MM.1S (cell line): ENCODE data around the gene MGAM2.
A peak's percentile ranks its signal among the peaks of the same experiment; 100 is the strongest.

Experiments used
- DNase-seq: peaks from one replicate; pipeline ENCODE4 v3.0.0-alpha.2; 2015
- H2AFZ ChIP-seq: fragments of 300-600 bp; sonication (generic); 2 replicates; pipeline ENCODE4 v1.6.0; 2016; ENCODE audit warnings: antibody characterized with exemption, low read length
- H3F3A ChIP-seq: fragments of 300-600 bp; sonication (generic); 2 replicates; pipeline ENCODE4 v1.6.1; 2016; ENCODE audit warnings: mild to moderate bottlenecking, antibody characterized with exemption, low read length, moderate library complexity, mixed read lengths; ENCODE audit not compliant: insufficient read depth
- H3K27ac ChIP-seq: fragments of 300-600 bp; sonication (generic); 2 replicates; pipeline ENCODE4 v1.5.1; 2016; ENCODE audit warnings: mild to moderate bottlenecking, low read length
- H3K27me3 ChIP-seq: fragments of 300-600 bp; sonication (generic); replicated peaks from 2 replicates; pipeline ENCODE4 v1.6.0; 2016; ENCODE audit warnings: low read length; ENCODE audit not compliant: insufficient read depth
- H3K36me3 ChIP-seq: fragments of 300-600 bp; sonication (generic); replicated peaks from 2 replicates; pipeline ENCODE4 v1.6.1; 2016; ENCODE audit warnings: mild to moderate bottlenecking, low read length, mixed read lengths; ENCODE audit not compliant: insufficient read depth
- H3K4me1 ChIP-seq: fragments of 300-600 bp; sonication (generic); 2 replicates; pipeline ENCODE4 v1.6.1; 2016; ENCODE audit warnings: low read length, mixed read lengths
- H3K4me2 ChIP-seq: fragments of 300-600 bp; sonication (generic); 2 replicates; pipeline ENCODE4 v1.6.0; 2016; ENCODE audit warnings: low read depth, low read length
- H3K4me3 ChIP-seq: fragments of 300-600 bp; sonication (generic); 2 replicates; pipeline ENCODE4 v1.5.1; 2016; ENCODE audit warnings: low read length, mixed read lengths
- H3K79me2 ChIP-seq: fragments of 300-600 bp; sonication (generic); 2 replicates; pipeline ENCODE4 v1.6.1; 2016; ENCODE audit warnings: mixed run types, low read length, mixed read lengths
- H3K9ac ChIP-seq: fragments of 300-600 bp; sonication (generic); 2 replicates; pipeline ENCODE4 v1.6.1; 2016; ENCODE audit warnings: low read length, mixed read lengths
- H3K9me2 ChIP-seq: fragments of 300-600 bp; sonication (generic); replicated peaks from 2 replicates; pipeline ENCODE4 v1.6.1; 2016; ENCODE audit warnings: mild to moderate bottlenecking, low read length, mixed read lengths; ENCODE audit not compliant: insufficient read depth
- H3K9me3 ChIP-seq: fragments of 300-600 bp; sonication (generic); replicated peaks from 2 replicates; pipeline ENCODE4 v1.6.1; 2016; ENCODE audit warnings: mild to moderate bottlenecking, low read length, mixed read lengths; ENCODE audit not compliant: insufficient read depth
- H4K20me1 ChIP-seq: fragments of 300-600 bp; sonication (generic); 2 replicates; pipeline ENCODE4 v1.6.1; 2016; ENCODE audit warnings: mild to moderate bottlenecking, low read length, moderate library complexity, mixed read lengths; ENCODE audit not compliant: insufficient read depth
- EZH2 ChIP-seq: fragments of 300-600 bp; sonication (generic); optimal IDR thresholded peaks from 2 replicates; pipeline ENCODE3; 2017; ENCODE audit warnings: low read depth, mild to moderate bottlenecking, antibody characterized with exemption, low read length, mixed read lengths
- EZH2phosphoT487 ChIP-seq: fragments of 300-600 bp; sonication (generic); IDR thresholded peaks from 2 replicates; pipeline ENCODE4 v1.6.1; 2018; ENCODE audit warnings: antibody characterized with exemption, low read length
- TF ChIP-seq, protein P1 (sequence below): fragments of 300-600 bp; sonication (generic); IDR thresholded peaks from 2 replicates; pipeline ENCODE4 v1.5.1; 2016; ENCODE audit warnings: antibody characterized with exemption, low read length, mixed read lengths

Gene MGAM2

DNA sequence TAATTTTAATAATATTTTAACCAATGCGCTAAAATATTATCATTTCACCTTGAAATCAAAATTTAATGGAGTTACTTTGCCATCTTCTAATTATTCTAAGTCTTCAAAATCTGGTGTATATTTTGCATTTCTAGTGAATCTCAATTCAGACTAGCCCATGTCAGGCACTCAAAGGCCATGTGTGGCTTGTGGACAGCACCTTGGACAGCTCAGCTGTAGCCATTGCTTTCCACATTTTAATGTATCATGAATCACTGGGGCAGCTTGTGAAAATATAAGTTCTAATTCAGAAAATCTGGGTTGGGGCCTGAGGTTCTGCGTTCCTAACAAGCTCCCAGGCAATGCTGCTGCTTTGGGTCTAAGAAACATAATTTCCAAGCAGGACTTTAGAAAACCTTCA lies 57.2 kb downstream of the MGAM2 start:
- no peak overlapping the region for H3K27ac ChIP-seq
- no peak overlapping the region for H2AFZ ChIP-seq
- H3K27me3 ChIP-seq = no peaks in the 10 kb centered on the region
- no peaks in the 10 kb centered on the region for H3K79me2 ChIP-seq
- H3K4me1 ChIP-seq = no peaks in the 10 kb centered on the region
- H4K20me1 ChIP-seq = no peaks in the 10 kb centered on the region
- H3K9me3 ChIP-seq = no peaks in the 10 kb centered on the region
- H3K4me3 ChIP-seq = no peak overlapping the region
- no peak for TF ChIP-seq EZH2phosphoT487
- TF ChIP-seq, protein P1, sequence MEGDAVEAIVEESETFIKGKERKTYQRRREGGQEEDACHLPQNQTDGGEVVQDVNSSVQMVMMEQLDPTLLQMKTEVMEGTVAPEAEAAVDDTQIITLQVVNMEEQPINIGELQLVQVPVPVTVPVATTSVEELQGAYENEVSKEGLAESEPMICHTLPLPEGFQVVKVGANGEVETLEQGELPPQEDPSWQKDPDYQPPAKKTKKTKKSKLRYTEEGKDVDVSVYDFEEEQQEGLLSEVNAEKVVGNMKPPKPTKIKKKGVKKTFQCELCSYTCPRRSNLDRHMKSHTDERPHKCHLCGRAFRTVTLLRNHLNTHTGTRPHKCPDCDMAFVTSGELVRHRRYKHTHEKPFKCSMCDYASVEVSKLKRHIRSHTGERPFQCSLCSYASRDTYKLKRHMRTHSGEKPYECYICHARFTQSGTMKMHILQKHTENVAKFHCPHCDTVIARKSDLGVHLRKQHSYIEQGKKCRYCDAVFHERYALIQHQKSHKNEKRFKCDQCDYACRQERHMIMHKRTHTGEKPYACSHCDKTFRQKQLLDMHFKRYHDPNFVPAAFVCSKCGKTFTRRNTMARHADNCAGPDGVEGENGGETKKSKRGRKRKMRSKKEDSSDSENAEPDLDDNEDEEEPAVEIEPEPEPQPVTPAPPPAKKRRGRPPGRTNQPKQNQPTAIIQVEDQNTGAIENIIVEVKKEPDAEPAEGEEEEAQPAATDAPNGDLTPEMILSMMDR = no peak
- no peak for TF ChIP-seq EZH2
- DNase-seq = peak; percentile 37
- H3F3A ChIP-seq = no peaks in the 10 kb centered on the region
- no peak overlapping the region for H3K9ac ChIP-seq
- H3K9me2 ChIP-seq = no peaks in the 10 kb centered on the region
- H3K4me2 ChIP-seq = no peak overlapping the region
- no peaks in the 10 kb centered on the region for H3K36me3 ChIP-seq

DNA sequence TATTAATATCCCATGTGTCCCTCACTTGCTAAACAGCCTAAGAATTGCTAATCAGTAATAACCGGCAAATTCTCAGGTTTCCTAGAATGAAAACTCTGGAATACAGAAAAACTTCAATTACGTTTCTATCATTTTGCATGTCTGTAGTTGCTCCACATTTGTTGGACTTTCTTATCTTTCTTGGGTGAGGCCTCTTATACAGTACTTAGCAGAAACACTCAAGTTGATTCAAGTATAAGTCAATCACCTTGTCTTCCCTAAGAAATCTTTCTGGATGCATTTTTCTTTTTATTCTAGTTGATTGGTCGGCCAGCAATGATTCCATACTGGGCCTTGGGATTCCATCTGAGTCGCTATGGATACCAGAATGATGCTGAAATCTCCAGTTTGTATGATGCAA lies 61.4 kb downstream of the MGAM2 start:
- no peak overlapping the region for H3K4me3 ChIP-seq
- H3K9me3 ChIP-seq = no peaks in the 10 kb centered on the region
- H3K79me2 ChIP-seq = no peaks in the 10 kb centered on the region
- no peak overlapping the region for H3K9ac ChIP-seq
- no peaks in the 10 kb centered on the region for H3K36me3 ChIP-seq
- no peak overlapping the region for H3K27ac ChIP-seq
- peaks cover 5% of the 10 kb centered on the region for H3F3A ChIP-seq
- TF ChIP-seq EZH2phosphoT487 (no peak), EZH2 (no peak)
- TF ChIP-seq, protein P1 = no peak
- no peaks in the 10 kb centered on the region for H3K27me3 ChIP-seq
- H3K4me1 ChIP-seq = peaks cover 28% of the 10 kb centered on the region
- no peak overlapping the region for H2AFZ ChIP-seq
- DNase-seq = no peak
- no peaks in the 10 kb centered on the region for H3K9me2 ChIP-seq
- no peaks in the 10 kb centered on the region for H4K20me1 ChIP-seq
- H3K4me2 ChIP-seq = no peak overlapping the region

DNA sequence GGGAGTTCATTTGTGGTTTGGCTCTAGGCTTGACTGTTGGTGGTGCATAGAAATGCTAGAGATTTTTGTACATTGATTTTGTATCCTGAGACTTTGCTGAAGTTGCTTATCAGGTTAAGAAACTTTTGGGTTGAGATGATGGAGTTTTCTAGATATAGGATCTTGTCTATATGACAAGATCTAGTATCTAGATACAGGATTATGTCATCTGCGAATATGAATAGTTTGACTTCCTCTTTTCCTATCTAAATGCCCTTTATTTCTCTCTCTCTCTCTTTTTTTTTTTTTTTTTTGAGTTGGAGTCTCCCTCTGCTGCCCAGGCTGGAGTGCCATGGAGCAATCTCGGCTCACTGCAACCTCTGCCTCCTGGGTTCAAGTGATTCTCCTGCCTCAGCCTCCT lies 62.9 kb downstream of the MGAM2 start:
- Histone ChIP-seq H3K4me1 (peaks cover 41% of the 10 kb centered on the region), H3K79me2 (no peaks in the 10 kb centered on the region), H3K9me2 (no peaks in the 10 kb centered on the region), H3K9ac (no peak overlapping the region), H3K4me2 (no peak overlapping the region), H3K9me3 (no peaks in the 10 kb centered on the region), H3K27ac (no peak overlapping the region), H3K4me3 (no peak overlapping the region), H3K36me3 (no peaks in the 10 kb centered on the region), H3K27me3 (no peaks in the 10 kb centered on the region), H2AFZ (no peak overlapping the region), H4K20me1 (no peaks in the 10 kb centered on the region), H3F3A (peaks cover 12% of the 10 kb centered on the region)
- no peak for DNase-seq
- TF ChIP-seq, protein P1 = no peak
- TF ChIP-seq EZH2 = no peak
- no peak for TF ChIP-seq EZH2phosphoT487

DNA sequence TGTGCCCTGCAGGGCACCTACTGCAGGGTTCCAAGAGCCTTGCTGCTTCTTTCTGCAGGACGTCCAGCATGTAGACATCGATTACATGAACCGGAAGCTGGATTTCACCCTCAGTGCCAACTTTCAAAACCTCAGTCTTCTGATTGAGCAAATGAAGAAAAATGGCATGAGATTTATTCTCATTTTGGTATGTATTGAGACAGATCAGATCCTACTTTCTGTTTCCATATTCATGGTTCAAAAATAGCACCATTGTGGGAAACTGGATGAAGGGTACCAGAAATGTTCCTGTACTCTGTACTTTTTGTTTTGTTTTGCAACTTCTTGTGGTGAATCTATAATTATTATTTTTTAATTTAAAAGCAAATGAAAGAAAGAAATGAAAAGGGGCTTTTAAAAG lies 64.1 kb downstream of the MGAM2 start:
- peaks cover 12% of the 10 kb centered on the region for H3F3A ChIP-seq
- TF ChIP-seq EZH2phosphoT487 (no peak), EZH2 (no peak)
- TF ChIP-seq, protein P1 = no peak
- H3K27ac ChIP-seq = no peak overlapping the region
- no peak overlapping the region for H3K4me3 ChIP-seq
- H3K4me2 ChIP-seq = 0 out of 2 replicates have a peak overlapping the region, but pooled peaks have one; percentile 2
- H3K9me3 ChIP-seq = no peaks in the 10 kb centered on the region
- DNase-seq = peak; percentile 12
- H4K20me1 ChIP-seq = no peaks in the 10 kb centered on the region
- no peaks in the 10 kb centered on the region for H3K36me3 ChIP-seq
- H2AFZ ChIP-seq = no peak overlapping the region
- no peak overlapping the region for H3K9ac ChIP-seq
- H3K27me3 ChIP-seq = no peaks in the 10 kb centered on the region
- H3K4me1 ChIP-seq = peaks cover 41% of the 10 kb centered on the region
- no peaks in the 10 kb centered on the region for H3K79me2 ChIP-seq
- H3K9me2 ChIP-seq = no peaks in the 10 kb centered on the region
